WTC11 (cell line): Measurements from ENCODE around the gene FAM228B. TPM values are rescaled to one million over a fixed set of nuclear protein-coding genes. Genes with fewer than 3 reads are reported as not detected.

ENCODE experiments used
- ATAC-seq: fragments of 200-7000 bp; cut with Tn5 transposase; 2 replicates; pipeline ENCODE4 v1.10.0; 2021; ENCODE audit warnings: mild to moderate bottlenecking, moderate library complexity
- CTCF ChIA-PET: fragments of 300-600 bp; sonication (Branson Sonifier 250); formaldehyde crosslinking; loops from one replicate; lab custom pipeline; 2021; ENCODE audit warnings: antibody characterized with exemption; lab: Charles Lee
- POLR2A ChIA-PET: fragments of 350-600 bp; sonication (Branson Sonifier 250); formaldehyde crosslinking; loops from one replicate; lab custom pipeline; 2021; ENCODE audit warnings: antibody characterized with exemption; lab: Charles Lee
- DNase-seq: peaks from one replicate; pipeline ENCODE4 v3.0.0; 2021; ENCODE audit warnings: low spot score
- H3K27ac Mint-ChIP-seq: 2 replicates; pipeline ENCODE4 v1.8.0; 2021; ENCODE audit warnings: mixed read lengths
- H3K27me3 Mint-ChIP-seq: 2 replicates; pipeline ENCODE4 v1.8.0; 2021; ENCODE audit warnings: low read depth, mild to moderate bottlenecking, moderate library complexity, mixed read lengths
- H3K36me3 Mint-ChIP-seq: 2 replicates; pipeline ENCODE4 v1.8.0; 2021; ENCODE audit warnings: mixed read lengths
- H3K4me1 Mint-ChIP-seq: 2 replicates; pipeline ENCODE4 v1.8.0; 2022; ENCODE audit warnings: mixed read lengths
- H3K4me3 Mint-ChIP-seq: 2 replicates; pipeline ENCODE4 v1.8.0; 2021; ENCODE audit warnings: mild to moderate bottlenecking, moderate library complexity, mixed read lengths
- H3K9me3 Mint-ChIP-seq: 2 replicates; pipeline ENCODE4 v1.8.0; 2021; ENCODE audit warnings: mixed read lengths
- E2F1 ChIP-seq: sonication (generic); formaldehyde crosslinking; IDR thresholded peaks from 2 replicates; pipeline ENCODE4 v1.8.0; 2022; ENCODE audit warnings: mild to moderate bottlenecking, missing genetic modification reagents
- EMX1 ChIP-seq: fragments of 250-450 bp; sonication (Bioruptor Pico); IDR thresholded peaks from 2 replicates; pipeline ENCODE4 v1.8.0; 2021; ENCODE audit warnings: mild to moderate bottlenecking
- GABPB1 ChIP-seq: sonication (generic); formaldehyde crosslinking; IDR thresholded peaks from 2 replicates; pipeline ENCODE4 v1.8.1; 2023; ENCODE audit warnings: mild to moderate bottlenecking, missing genetic modification reagents
- IRF1 ChIP-seq: sonication (generic); formaldehyde crosslinking; IDR thresholded peaks from 2 replicates; pipeline ENCODE4 v1.8.0; 2023; ENCODE audit warnings: missing genetic modification reagents
- JAZF1 ChIP-seq: fragments of 250-450 bp; sonication (Bioruptor Pico); IDR thresholded peaks from 2 replicates; pipeline ENCODE4 v1.9.0; 2021; ENCODE audit warnings: moderate library complexity, mild to moderate bottlenecking, inconsistent platforms
- NR3C1 ChIP-seq: sonication (generic); formaldehyde crosslinking; conservative IDR thresholded peaks from 2 replicates; pipeline ENCODE4 v1.8.1; 2023; ENCODE audit warnings: low read depth, mild to moderate bottlenecking, missing genetic modification reagents
- PREB ChIP-seq: sonication (generic); formaldehyde crosslinking; IDR thresholded peaks from 2 replicates; pipeline ENCODE4 v1.8.1; 2022; ENCODE audit warnings: mild to moderate bottlenecking, missing genetic modification reagents, moderate library complexity, borderline replicate concordance
- SOX15 ChIP-seq: fragments of 250-450 bp; sonication (Bioruptor Pico); IDR thresholded peaks from 2 replicates; pipeline ENCODE4 v1.9.0; 2021; ENCODE audit warnings: mild to moderate bottlenecking
- ZNF138 ChIP-seq: sonication (generic); formaldehyde crosslinking; conservative IDR thresholded peaks from 2 replicates; pipeline ENCODE4 v1.8.1; 2022; ENCODE audit warnings: mild to moderate bottlenecking, moderate library complexity, missing genetic modification reagents
- ZNF232 ChIP-seq: sonication (generic); formaldehyde crosslinking; IDR thresholded peaks from 2 replicates; pipeline ENCODE4 v1.8.0; 2022; ENCODE audit warnings: mild to moderate bottlenecking, missing genetic modification reagents
- ZNF425 ChIP-seq: fragments of 250-450 bp; sonication (Bioruptor Pico); conservative IDR thresholded peaks from 2 replicates; pipeline ENCODE4 v1.9.0; 2021; ENCODE audit warnings: mild to moderate bottlenecking
- ZNF532 ChIP-seq: fragments of 250-450 bp; sonication (Bioruptor Pico); IDR thresholded peaks from 2 replicates; pipeline ENCODE4 v1.9.0; 2021; ENCODE audit warnings: mild to moderate bottlenecking, borderline replicate concordance
- total RNA-seq: library from RNA; stranded (reverse); gene quantifications from 3 replicates; pipeline ENCODE4 v1.2.3, GENCODE V29; 2021
- TF ChIP-seq, protein P1 (sequence below): sonication (generic); formaldehyde crosslinking; IDR thresholded peaks from 2 replicates; pipeline ENCODE4 v1.8.0; 2022; ENCODE audit warnings: mild to moderate bottlenecking, missing genetic modification reagents
- TF ChIP-seq, protein P2 (sequence below): sonication (generic); formaldehyde crosslinking; IDR thresholded peaks from 2 replicates; pipeline ENCODE4 v1.8.0; 2023; ENCODE audit warnings: missing genetic modification reagents, mild to moderate bottlenecking, borderline replicate concordance
- TF ChIP-seq, protein P3 (sequence below): sonication (generic); formaldehyde crosslinking; IDR thresholded peaks from 2 replicates; pipeline ENCODE4 v1.8.0; 2022; ENCODE audit warnings: missing genetic modification reagents

Gene FAM228B
- total RNA-seq, 1 experiment from 2014 or later: 2.7 TPM

- Mint-ChIP-seq H3K9me3 (peaks cover 15% of the 10 kb centered on the region), H3K36me3 (no peaks in the 10 kb centered on the region), H3K27ac (no peak overlapping the region), H3K4me3 (no peak overlapping the region), H3K4me1 (no peaks in the 10 kb centered on the region), H3K27me3 (peaks cover 14% of the 10 kb centered on the region)
- ATAC-seq (peak; percentile 51; the same call in 1 of the 2 replicates), DNase-seq (no peak)
- ChIA-PET POLR2A (no interaction called here), CTCF (no interaction called here)
- no peak for TF ChIP-seq JAZF1 (CRISPR knock-in tag)
- no peak for TF ChIP-seq IRF1 (CRISPR knock-in tag)
- TF ChIP-seq, protein P1, sequence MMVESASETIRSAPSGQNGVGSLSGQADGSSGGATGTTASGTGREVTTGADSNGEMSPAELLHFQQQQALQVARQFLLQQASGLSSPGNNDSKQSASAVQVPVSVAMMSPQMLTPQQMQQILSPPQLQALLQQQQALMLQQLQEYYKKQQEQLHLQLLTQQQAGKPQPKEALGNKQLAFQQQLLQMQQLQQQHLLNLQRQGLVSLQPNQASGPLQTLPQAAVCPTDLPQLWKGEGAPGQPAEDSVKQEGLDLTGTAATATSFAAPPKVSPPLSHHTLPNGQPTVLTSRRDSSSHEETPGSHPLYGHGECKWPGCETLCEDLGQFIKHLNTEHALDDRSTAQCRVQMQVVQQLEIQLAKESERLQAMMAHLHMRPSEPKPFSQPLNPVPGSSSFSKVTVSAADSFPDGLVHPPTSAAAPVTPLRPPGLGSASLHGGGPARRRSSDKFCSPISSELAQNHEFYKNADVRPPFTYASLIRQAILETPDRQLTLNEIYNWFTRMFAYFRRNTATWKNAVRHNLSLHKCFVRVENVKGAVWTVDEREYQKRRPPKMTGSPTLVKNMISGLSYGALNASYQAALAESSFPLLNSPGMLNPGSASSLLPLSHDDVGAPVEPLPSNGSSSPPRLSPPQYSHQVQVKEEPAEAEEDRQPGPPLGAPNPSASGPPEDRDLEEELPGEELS (CRISPR knock-in tag): no peak
- no peak for TF ChIP-seq SOX15 (CRISPR knock-in tag)
- no peak for TF ChIP-seq EMX1 (CRISPR knock-in tag)
- TF ChIP-seq E2F1: no peak
- TF ChIP-seq ZNF425 (CRISPR knock-in tag): no peak
- TF ChIP-seq GABPB1: no peak
- TF ChIP-seq, protein P2, sequence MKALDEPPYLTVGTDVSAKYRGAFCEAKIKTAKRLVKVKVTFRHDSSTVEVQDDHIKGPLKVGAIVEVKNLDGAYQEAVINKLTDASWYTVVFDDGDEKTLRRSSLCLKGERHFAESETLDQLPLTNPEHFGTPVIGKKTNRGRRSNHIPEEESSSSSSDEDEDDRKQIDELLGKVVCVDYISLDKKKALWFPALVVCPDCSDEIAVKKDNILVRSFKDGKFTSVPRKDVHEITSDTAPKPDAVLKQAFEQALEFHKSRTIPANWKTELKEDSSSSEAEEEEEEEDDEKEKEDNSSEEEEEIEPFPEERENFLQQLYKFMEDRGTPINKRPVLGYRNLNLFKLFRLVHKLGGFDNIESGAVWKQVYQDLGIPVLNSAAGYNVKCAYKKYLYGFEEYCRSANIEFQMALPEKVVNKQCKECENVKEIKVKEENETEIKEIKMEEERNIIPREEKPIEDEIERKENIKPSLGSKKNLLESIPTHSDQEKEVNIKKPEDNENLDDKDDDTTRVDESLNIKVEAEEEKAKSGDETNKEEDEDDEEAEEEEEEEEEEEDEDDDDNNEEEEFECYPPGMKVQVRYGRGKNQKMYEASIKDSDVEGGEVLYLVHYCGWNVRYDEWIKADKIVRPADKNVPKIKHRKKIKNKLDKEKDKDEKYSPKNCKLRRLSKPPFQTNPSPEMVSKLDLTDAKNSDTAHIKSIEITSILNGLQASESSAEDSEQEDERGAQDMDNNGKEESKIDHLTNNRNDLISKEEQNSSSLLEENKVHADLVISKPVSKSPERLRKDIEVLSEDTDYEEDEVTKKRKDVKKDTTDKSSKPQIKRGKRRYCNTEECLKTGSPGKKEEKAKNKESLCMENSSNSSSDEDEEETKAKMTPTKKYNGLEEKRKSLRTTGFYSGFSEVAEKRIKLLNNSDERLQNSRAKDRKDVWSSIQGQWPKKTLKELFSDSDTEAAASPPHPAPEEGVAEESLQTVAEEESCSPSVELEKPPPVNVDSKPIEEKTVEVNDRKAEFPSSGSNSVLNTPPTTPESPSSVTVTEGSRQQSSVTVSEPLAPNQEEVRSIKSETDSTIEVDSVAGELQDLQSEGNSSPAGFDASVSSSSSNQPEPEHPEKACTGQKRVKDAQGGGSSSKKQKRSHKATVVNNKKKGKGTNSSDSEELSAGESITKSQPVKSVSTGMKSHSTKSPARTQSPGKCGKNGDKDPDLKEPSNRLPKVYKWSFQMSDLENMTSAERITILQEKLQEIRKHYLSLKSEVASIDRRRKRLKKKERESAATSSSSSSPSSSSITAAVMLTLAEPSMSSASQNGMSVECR (CRISPR knock-in tag): no peak
Observed at GRCh38 chr2:24189551-24189950, 66.3 kb downstream of the FAM228B start.

DNA sequence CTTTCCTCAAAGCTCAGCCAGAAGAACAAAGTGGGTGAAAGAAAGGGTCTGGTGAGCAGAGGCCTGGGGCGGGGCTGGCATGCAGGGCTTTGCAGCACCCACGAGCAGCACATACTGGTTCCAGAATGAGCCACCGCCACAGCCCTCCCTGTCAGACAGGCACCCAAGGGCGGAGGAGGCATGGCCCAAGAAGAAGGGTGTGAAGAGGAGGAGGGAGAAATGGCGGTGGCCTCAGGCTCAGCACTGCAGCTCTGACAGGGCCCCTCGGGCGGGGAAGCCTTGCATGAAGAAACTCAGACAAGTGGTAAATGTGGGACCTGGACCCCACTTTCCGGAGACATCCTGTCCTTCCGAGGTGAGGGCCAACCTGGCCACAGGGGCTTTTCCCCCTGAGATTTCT is 67.2 kb downstream of the FAM228B start:
- no peak for ATAC-seq
- no peak for TF ChIP-seq ZNF232 (CRISPR knock-in tag)
- TF ChIP-seq ZNF138 (CRISPR knock-in tag): no peak
- TF ChIP-seq PREB (CRISPR knock-in tag): no peak
- TF ChIP-seq ZNF532 (CRISPR knock-in tag): no peak
- TF ChIP-seq, protein P3, sequence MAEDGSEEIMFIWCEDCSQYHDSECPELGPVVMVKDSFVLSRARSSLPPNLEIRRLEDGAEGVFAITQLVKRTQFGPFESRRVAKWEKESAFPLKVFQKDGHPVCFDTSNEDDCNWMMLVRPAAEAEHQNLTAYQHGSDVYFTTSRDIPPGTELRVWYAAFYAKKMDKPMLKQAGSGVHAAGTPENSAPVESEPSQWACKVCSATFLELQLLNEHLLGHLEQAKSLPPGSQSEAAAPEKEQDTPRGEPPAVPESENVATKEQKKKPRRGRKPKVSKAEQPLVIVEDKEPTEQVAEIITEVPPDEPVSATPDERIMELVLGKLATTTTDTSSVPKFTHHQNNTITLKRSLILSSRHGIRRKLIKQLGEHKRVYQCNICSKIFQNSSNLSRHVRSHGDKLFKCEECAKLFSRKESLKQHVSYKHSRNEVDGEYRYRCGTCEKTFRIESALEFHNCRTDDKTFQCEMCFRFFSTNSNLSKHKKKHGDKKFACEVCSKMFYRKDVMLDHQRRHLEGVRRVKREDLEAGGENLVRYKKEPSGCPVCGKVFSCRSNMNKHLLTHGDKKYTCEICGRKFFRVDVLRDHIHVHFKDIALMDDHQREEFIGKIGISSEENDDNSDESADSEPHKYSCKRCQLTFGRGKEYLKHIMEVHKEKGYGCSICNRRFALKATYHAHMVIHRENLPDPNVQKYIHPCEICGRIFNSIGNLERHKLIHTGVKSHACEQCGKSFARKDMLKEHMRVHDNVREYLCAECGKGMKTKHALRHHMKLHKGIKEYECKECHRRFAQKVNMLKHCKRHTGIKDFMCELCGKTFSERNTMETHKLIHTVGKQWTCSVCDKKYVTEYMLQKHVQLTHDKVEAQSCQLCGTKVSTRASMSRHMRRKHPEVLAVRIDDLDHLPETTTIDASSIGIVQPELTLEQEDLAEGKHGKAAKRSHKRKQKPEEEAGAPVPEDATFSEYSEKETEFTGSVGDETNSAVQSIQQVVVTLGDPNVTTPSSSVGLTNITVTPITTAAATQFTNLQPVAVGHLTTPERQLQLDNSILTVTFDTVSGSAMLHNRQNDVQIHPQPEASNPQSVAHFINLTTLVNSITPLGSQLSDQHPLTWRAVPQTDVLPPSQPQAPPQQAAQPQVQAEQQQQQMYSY (CRISPR knock-in tag): no peak
- no peak for TF ChIP-seq NR3C1
- no peak for TF ChIP-seq JAZF1 (CRISPR knock-in tag)

More for the DNA sequence above, 67.2 kb downstream of the FAM228B start:
- Mint-ChIP-seq H3K27ac (no peak overlapping the region), H3K9me3 (peaks cover 15% of the 10 kb centered on the region), H3K4me1 (no peaks in the 10 kb centered on the region), H3K4me3 (no peak overlapping the region), H3K27me3 (peaks cover 14% of the 10 kb centered on the region), H3K36me3 (no peaks in the 10 kb centered on the region)
- POLR2A ChIA-PET: no interaction called here
- CTCF ChIA-PET: no interaction called here
- DNase-seq: no peak
